Ovary (tissue), 10 donors: ENCODE data around the gene EPHA1. TPM values are rescaled to one million over a fixed set of nuclear protein-coding genes. Genes with fewer than 3 reads are reported as not detected.

Source experiments
- DNase-seq, 5 donors: peaks; one replicate each; pipeline ENCODE4 v3.0.0-alpha.2; 2019 to 2020
- H3K27ac ChIP-seq, 2 donors: fragments of 200-600 bp; one replicate each; pipeline versions ENCODE4 v1.5.1 to v1.8.0; 2019 to 2022
- H3K27me3 ChIP-seq: fragments of 200-600 bp; one replicate; pipeline ENCODE4 v1.8.0; 2022
- H3K36me3 ChIP-seq: fragments of 200-600 bp; sonication (generic); one replicate; pipeline ENCODE4 v1.5.1; 2019
- H3K4me1 ChIP-seq: one replicate; pipeline ENCODE4 v1.8.1; 2013; ENCODE audit warnings: mild to moderate bottlenecking, moderate library complexity; ENCODE audit not compliant: insufficient read depth
- H3K4me3 ChIP-seq: fragments of 200-600 bp; sonication (generic); one replicate; pipeline ENCODE4 v1.5.1; 2017
- H3K9me3 ChIP-seq, 2 donors: fragments of 200-600 bp in 1 of 2; sonication (generic) in 1 of 2; one replicate each; pipeline versions ENCODE4 v1.5.1 to v1.8.1; 2013 to 2019; ENCODE audit warnings: mild to moderate bottlenecking in 1 of 2, moderate library complexity in 1 of 2
- EP300 ChIP-seq: sonication (generic); formaldehyde crosslinking; IDR thresholded peaks from one replicate; pipeline ENCODE4 v1.6.1; 2017; ENCODE audit warnings: antibody characterized with exemption
- POLR2A ChIP-seq: fragments of 450-650 bp; IDR thresholded peaks from one replicate; pipeline ENCODE4 v1.6.1; 2017; ENCODE audit warnings: antibody characterized with exemption, mild to moderate bottlenecking, moderate library complexity
- WGBS, 3 donors: extraction: QIAGEN DNeasy Blood & Tissue Kit in 1 of 3; methylation state at CpG; one replicate each; pipeline versions ENCODE4 v1.1.5 to v1.1.7; 2013 to 2017; 5-methylcytosine and 5-hydroxymethylcytosine counted together
- intact Hi-C, 4 donors: fragments of 100-400 bp; cut with DNase I; formaldehyde crosslinking; loops; one replicate each; pipeline versions ENCODE4 v1.11.0 to v1.15.1; 2022 to 2023
- long read RNA-seq, 3 donors: library from polyadenylated mRNA in 2 of 3; unstranded in 2 of 3; transcript quantifications; one replicate each; pipeline ENCODE4 v2.0.0 and lab custom pipeline, GENCODE V29; 2021 to 2026
- polyA plus RNA-seq, 2 donors: library from polyadenylated mRNA; stranded (reverse); fragments of 200-250 nt in 1 of 2; fragments of 350-450 nt in 1 of 2; fragmentation: Illumina TruSeq in 1 of 2; extraction: RNeasy Lipid Tissue Mini Kit (QIAGEN cat#74804) in 1 of 2; gene quantifications; one replicate each; pipeline ENCODE4 v1.2.3, GENCODE V29; 2013 to 2014
- total RNA-seq, 7 donors: library from RNA; depleted of rRNA in 2 of 7; stranded (reverse); fragments of >200 nt in 2 of 7; fragmentation: NEBNext Ultra II Directional in 3 of 7; extraction: Animal tissue kit (Norgen Biotek cat#: 25700) in 3 of 7; gene quantifications; one replicate each; pipeline versions ENCODE4 v1.1.0 to v1.2.4, GENCODE V29; 2016 to 2023
- TF ChIP-seq, protein P1 (sequence below), 3 donors: fragments of 450-650 bp in 2 of 3; fragments of 200-600 bp in 1 of 3; IDR thresholded peaks; one replicate each; pipeline versions ENCODE4 v1.5.1 to v1.8.0; 2016 to 2022; ENCODE audit warnings: antibody characterized with exemption in 3 of 3, mild to moderate bottlenecking in 1 of 3
- donor health status: DM: no; HTN: no; CAD: no; lungs with moderate emphysema.
- donor health status: DM: no; HTN: no; CAD: no.
- donor health status: Bipolar disorder and iron deficiency.
- donor health status: DM: yes; HTN: yes; CAD: no.
- donor health status: DM: no; HTN: no; CAD: no.
- donor health status: DM: yes; HTN: yes; CAD: no.

Gene EPHA1
- total RNA-seq, result 10 to 100 TPM in 1 of 7 donors, 1 to 10 TPM in 4, under 1 TPM in 1, not detected in 1; 0.40 to 21.3 (median 2.6) TPM
- polyA plus RNA-seq, result under 1 TPM; 0.21 to 0.45 TPM
- long read RNA-seq, donor 1, result 0 reads
- long read RNA-seq, donor 2, result 0 reads
- long read RNA-seq, donor 3, partial matches to known transcripts, result 1 of 6 reads
- long read RNA-seq, donor 3, other reads (novel, unspliced or antisense), result 4 of 6 reads

DNA sequence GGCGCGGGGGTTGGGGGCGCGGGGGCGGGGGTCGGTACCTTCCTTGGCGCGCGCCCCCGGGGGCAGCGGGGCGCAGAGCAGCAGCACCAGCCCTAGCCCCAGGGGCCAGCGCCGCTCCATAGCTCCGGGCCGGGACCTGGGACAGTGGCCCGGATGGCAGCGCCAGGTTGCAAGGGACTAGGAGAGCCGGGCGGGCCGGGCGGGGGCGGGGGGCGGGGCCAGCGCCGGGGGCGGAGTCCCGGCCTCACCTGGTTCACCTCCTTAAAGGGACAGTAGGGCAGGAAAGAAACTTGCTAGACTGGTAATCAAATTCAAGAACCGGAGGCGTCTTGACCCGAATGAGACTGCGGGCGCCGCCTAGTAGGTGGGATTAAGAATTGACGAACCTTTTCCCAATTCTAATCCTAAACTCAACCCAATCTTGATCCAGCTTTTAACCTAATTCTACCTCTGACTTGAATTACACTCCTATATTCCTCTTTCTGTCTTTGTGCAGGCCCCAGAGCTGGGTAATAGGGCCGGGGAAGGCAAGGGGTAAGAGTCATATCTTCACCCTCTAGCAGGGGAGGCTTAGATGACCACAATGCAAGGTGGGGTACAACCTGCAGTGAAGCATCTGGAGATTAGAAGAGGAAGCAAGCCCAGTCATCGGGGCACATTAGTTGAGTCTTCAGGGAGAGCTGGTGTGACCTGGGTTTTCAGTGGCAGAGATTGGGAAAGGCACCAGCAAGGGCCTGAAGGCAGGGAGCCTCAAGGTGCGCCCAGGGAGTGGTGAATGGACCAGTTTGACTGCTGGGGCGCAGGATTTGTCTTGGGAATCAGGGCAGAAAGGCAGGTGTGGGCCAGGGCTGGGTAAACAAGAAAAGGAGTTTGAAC lies at the start of gene EPHA1:
Gene EPHA1 (minus strand): TSS at position 171 of the 876 bp plus-strand sequence. CDS start 51 bp downstream, at position 120.
- DNase-seq, result no peak
- peaks cover 9% of the 10 kb centered on the region for H3K4me1 ChIP-seq
- intact Hi-C loops, result no loop called here
- H3K27ac ChIP-seq, result no peak within 1 kb of the TSS
- H3K9me3 ChIP-seq, result no peaks in the 10 kb centered on the region
- H3K27me3 ChIP-seq, result no peaks in the 10 kb centered on the region
- no peak within 1 kb of the TSS for H3K4me3 ChIP-seq
- TF ChIP-seq EP300 (no peak), POLR2A (no peak)
- TF ChIP-seq, protein P1, sequence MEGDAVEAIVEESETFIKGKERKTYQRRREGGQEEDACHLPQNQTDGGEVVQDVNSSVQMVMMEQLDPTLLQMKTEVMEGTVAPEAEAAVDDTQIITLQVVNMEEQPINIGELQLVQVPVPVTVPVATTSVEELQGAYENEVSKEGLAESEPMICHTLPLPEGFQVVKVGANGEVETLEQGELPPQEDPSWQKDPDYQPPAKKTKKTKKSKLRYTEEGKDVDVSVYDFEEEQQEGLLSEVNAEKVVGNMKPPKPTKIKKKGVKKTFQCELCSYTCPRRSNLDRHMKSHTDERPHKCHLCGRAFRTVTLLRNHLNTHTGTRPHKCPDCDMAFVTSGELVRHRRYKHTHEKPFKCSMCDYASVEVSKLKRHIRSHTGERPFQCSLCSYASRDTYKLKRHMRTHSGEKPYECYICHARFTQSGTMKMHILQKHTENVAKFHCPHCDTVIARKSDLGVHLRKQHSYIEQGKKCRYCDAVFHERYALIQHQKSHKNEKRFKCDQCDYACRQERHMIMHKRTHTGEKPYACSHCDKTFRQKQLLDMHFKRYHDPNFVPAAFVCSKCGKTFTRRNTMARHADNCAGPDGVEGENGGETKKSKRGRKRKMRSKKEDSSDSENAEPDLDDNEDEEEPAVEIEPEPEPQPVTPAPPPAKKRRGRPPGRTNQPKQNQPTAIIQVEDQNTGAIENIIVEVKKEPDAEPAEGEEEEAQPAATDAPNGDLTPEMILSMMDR (IDR thresholded peaks at IDR 0.05), result no peak
- 13 to 18% (median 15%) methylated on average over 30 to 39 of the region's 39 CpGs for WGBS, 3 donors
- no peaks in the 10 kb centered on the region for H3K36me3 ChIP-seq

DNA sequence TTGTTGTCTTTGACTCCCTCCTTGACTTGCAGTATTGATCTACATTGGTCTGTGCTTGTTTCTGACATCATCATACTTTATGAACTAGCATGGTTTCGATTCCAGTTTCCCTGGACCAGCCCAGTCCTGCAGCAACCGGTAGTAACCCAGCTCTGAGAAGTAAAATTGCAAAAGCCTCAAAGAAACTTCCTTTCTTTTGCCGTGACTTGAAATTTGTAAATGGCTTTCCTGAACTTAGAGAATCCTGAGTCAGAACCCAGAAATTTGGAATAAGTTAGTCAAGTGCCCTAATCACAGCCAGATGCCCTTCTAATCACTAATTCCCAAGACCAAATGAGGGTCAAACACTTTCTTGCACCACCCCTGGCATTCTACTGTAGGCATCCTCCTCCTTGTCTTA lies 49.6 kb upstream of the EPHA1 start:
- no peaks in the 10 kb centered on the region for H3K36me3 ChIP-seq
- H3K27me3 ChIP-seq, result no peaks in the 10 kb centered on the region
- WGBS, 3 donors, result 84 to 88% (median 86%) methylated on average over 3 of the region's 3 CpGs
- no peak overlapping the region for H3K4me3 ChIP-seq
- no peak overlapping the region for H3K27ac ChIP-seq
- intact Hi-C loops, result no loop called here
- DNase-seq, result no peak
- H3K4me1 ChIP-seq, result no peaks in the 10 kb centered on the region
- H3K9me3 ChIP-seq, result no peaks in the 10 kb centered on the region
- no peak for TF ChIP-seq EP300
- no peak for TF ChIP-seq POLR2A
- TF ChIP-seq, protein P1 (IDR thresholded peaks at IDR 0.05), result no peak

DNA sequence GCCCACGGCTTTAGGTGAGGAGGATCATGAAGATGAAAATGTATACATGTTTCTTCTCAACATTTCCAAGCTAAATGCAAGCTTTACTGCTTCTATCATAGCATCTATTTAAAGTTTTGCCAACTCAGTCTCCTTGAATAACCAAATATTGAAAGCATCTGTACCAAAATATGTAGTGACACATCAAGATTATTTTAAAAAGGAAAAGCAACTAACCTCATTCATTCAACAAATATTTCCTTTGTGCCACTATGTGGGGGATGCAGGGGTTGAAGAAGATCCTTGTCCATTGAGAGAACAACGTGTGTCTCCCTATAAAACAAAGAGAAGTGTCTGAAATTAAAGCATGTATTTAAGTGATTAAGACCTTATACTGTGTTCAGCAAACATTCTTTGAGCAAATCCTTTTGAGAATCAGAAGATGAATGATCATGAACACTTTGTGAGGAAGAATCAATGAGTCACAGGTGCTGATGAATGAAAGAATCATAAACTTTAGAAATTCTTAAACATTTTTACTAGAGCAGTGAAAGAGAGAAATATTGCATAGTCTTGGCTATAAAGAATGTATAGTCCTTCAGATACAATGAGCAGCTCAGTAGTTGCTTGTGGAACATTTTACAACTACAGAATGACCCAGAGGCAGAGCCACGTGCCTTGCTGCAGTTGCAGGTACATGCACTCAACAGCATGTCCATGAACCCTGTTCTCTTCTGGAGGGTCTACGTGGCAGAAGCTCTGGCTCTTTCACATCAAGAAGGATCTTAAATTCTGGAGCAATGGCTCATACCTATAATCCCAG lies 48.5 kb upstream of the EPHA1 start:
- 60 to 68% (median 67%) methylated on average over 4 of the region's 4 CpGs for WGBS, 3 donors
- TF ChIP-seq, protein P1 (IDR thresholded peaks at IDR 0.05), result no peak
- no peak for TF ChIP-seq EP300
- no peak for TF ChIP-seq POLR2A
- Histone ChIP-seq H3K27me3 (no peaks in the 10 kb centered on the region), H3K9me3 (no peaks in the 10 kb centered on the region), H3K4me1 (no peaks in the 10 kb centered on the region), H3K4me3 (no peak overlapping the region), H3K27ac (no peak overlapping the region), H3K36me3 (no peaks in the 10 kb centered on the region)
- intact Hi-C loops, result no loop called here
- no peak for DNase-seq

DNA sequence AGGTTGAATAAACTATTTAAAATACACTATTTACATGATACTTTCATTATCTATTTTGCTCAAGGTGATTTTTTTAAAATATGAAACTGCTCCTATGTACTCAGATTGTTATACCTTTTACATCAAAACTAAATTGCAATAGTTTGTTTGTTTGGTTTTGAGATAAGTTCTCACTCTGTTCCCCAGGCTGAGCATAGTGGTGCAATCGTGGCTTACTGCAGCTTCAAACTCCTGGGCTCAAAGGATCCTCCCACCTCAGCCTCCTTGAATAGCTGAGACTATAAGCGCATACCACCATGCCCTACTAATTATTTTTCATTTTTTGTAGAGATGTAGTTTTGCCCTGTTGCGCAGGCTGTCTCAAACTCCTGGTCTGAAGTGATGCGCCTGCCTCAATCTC lies 47.3 kb upstream of the EPHA1 start:
- DNase-seq, result no peak
- 71 to 75% (median 75%) methylated on average over 4 of the region's 4 CpGs for WGBS, 3 donors
- no peaks in the 10 kb centered on the region for H3K9me3 ChIP-seq
- no peaks in the 10 kb centered on the region for H3K4me1 ChIP-seq
- no peaks in the 10 kb centered on the region for H3K36me3 ChIP-seq
- no peak overlapping the region for H3K27ac ChIP-seq
- no peaks in the 10 kb centered on the region for H3K27me3 ChIP-seq
- intact Hi-C loops, result no loop called here
- no peak overlapping the region for H3K4me3 ChIP-seq
- TF ChIP-seq POLR2A (no peak), EP300 (no peak)
- TF ChIP-seq, protein P1 (IDR thresholded peaks at IDR 0.05), result no peak
